Embryonic facial prominence (tissue), 1 donor: ENCODE measurements around the gene NAXD.
"Not testable (repeated sequence)": the region's sequence is repeated elsewhere in the genome, so short reads cannot be mapped to it uniquely, and the experiment has no call there.

Experiments
- DNase-seq: peaks from one replicate; pipeline ENCODE4 v3.0.0-alpha.2; 2016; ENCODE audit errors: extremely low spot score

The NAXD gene

GRCh38 chr13:110593430-110594130 lies 21.8 kb upstream of the NAXD start:
- no peak for DNase-seq

GRCh38 chr13:110597041-110597689 lies 18.2 kb upstream of the NAXD start:
- no peak for DNase-seq

DNA sequence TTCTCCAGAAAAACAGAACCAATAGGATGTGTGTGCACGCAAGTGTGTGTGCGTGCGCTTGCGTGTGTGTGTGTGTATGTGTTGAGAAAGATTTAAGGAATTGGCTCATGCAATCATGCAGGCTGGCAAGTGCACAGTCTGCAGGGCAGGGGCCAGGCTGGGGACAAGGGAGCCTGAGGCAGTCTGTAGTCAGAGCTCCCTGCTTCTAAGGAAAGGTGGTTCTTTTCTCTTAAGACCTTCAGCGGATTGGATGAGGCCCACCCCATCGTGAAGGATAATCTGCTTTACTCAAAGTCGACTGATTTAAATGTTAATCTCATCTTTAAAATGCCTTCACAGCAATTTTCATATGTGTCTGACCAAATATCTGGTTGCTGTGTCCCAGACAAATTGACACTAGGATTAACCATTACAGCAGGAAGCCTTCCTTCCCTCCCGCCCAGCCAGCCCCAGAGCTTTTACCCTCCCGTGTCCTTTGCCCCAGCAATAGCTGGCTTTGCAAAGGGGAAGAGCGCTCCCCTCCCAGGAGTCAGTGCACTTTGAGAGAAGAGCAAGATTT lies 15.0 kb upstream of the NAXD start:
- DNase-seq: no peak

DNA sequence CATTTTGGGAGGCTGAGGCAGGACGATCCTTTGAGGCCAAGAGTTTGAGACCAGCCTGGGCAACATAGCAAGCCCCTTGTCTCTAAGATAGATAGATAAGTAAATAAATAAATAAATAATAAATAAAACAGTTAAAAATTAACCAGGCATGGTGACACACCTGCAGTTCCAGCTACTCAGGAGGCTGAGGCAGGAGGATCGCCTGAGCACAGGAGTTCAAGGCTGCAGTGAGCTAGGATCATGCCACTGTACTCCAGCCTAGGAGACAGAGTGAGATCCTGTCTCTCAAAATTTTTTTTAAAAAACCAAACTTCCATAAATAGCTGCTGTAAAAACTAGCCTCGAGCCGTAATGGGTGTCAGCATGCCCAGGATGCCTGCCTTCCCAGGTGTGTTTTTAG lies 14.4 kb upstream of the NAXD start:
- DNase-seq: no peak

GRCh38 chr13:110605132-110605531 lies 10.2 kb upstream of the NAXD start:
- DNase-seq: no peak

DNA sequence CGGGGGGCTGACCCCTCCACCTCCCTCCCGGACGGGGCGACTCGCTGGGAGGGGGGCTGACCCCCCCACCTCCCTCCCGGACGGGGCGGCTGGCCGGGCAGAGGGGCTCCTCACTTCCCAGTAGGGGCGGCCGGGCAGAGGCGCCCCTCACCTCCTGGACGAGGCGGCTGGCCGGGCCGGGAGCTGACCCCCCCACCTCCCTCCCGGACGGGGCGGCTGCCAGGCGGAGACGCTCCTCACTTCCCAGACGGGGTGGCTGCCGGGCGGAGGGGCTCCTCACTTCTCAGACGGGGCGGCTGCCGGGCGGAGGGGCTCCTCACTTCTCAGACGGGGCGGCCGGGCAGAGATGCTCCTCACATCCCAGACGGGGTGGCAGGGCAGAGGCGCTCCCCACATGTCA lies 9.1 kb upstream of the NAXD start:
- DNase-seq: not testable (repeated sequence)

- no peak for DNase-seq
Observed at GRCh38 chr13:110607675-110608224, 7.6 kb upstream of the NAXD start.

GRCh38 chr13:110610955-110611595 lies 4.3 kb upstream of the NAXD start:
- no peak for DNase-seq

GRCh38 chr13:110615005-110615321 lies 382 bp upstream of the NAXD start:
- DNase-seq: no peak

DNA sequence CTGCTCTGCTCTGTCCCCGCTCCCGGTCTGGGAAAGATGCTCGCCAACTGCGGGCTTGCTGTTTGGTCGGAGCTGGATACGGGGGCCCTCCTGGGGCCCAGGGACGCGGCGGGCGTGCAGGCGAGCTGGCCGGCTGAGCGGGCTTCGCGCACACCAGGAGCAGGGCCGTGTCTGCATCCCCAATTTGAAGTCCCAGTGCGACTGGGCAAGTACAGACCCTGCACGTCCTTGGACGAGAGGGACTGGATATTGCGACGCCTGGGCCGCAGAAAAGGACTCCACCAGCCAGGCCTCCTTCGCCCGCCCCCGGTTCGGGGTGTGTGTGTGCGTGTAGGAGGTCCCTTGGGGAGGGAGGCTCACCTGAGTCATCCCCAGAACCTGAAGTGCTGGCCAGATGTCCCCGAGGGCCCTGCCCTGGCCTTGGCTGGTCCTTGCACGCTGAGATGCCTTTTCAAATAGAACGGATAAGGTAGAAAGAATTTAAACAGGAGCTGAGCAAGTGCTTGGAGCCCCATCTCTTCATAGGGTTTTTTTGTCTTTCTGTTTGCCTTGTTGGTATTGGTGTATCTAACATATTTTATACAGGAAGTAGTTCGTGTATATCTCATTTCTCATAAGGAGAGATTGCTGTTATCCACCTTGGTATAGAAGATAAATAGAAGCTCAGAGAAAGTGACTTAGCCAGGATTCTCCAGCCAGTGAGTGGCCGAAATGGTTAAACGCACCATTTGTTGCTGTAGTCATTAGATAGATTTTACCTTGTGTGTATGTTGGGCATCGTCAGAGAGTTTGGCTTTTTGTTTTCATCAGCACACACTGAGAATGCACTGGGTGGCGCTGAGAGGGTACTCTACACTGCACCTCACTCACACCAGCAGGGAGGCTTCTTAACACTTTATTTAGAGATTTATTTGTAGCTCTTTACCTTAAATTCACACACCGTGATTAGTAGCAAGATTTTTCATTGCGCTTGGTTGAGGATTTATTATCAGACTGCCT lies 1.1 kb downstream of the NAXD start:
- no peak for DNase-seq

DNA sequence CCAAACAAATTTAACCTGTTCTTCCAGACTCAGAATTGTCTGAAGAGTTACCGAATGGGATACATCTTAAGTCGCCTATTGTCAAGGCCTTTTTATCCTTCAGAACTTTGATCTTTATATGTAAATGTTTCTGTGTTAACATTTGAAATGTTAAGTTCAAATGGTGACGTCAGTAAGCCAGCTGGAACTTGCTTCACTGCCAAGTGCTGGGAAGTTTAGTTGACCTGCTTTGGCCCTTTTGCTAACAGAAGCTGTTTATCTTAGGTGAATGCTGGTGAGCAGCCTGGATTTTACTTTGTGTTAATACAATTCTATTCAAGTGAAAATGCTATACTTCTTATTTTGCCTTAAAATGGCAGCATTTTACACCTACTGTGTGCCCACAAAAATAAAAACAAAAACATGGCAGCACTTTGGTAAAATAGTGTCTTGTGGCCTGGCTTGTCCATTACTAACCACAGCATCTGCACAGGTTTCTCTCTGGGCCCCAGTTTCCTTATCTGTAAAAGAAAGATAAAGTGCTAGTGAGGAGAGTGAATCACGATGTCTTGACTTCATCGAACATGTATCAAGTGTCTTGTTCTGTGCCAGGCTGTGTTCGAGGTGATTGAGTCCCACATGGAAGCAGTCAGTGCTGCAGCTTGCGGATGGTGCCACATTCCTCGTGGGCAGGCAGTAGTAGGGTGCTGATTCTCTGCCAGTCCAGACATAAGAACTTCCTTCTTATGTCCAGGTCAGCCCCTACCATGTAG lies 2.2 kb downstream of the NAXD start:
- DNase-seq: no peak

DNA sequence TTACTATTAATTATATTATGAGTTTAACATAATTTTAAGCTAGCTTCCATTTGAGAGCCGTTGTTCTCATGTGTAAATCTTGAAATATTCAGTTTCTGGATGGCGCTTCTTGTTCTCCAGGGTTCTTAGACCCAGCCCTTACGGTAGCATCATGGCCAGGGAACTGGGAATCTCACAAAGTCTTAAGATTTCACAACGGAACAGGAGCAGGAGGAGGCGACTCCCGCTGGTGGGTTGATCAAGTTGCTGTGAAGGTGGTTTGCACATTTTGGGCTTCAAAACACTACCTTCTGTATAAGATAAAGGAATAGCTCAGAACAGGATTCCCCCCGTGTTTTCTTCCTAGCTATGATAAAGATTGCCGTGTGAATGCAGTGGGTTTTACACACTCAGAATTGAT lies 2.8 kb downstream of the NAXD start:
- no peak for DNase-seq

- no peak for DNase-seq
Observed at GRCh38 chr13:110618780-110619179, 3.4 kb downstream of the NAXD start.

DNA sequence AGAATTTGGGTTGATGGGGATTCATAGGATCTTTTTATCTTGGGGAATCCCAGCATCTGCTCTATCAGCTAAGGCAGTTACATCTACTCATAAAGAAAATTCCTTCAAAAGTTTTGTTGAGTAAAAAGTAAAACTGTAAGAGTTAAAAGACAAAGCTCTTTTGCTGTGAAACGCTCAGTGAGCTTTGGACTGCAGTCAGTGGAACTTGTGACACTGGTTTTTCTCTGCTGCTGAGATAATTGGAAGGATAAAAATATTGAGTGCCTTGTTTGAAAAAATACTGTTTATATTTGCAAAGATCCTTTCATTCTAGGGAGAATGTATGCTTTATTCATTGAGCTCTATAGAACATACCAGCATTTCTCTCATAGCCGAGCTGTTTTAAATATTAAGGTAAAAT lies 5.3 kb downstream of the NAXD start:
- DNase-seq: no peak

- DNase-seq: no peak
Observed at GRCh38 chr13:110624766-110625756, 9.7 kb downstream of the NAXD start.

- DNase-seq: no peak
Observed at GRCh38 chr13:110625771-110626321, 10.5 kb downstream of the NAXD start.

GRCh38 chr13:110626521-110626920 lies 11.2 kb downstream of the NAXD start:
- DNase-seq: no peak

DNA sequence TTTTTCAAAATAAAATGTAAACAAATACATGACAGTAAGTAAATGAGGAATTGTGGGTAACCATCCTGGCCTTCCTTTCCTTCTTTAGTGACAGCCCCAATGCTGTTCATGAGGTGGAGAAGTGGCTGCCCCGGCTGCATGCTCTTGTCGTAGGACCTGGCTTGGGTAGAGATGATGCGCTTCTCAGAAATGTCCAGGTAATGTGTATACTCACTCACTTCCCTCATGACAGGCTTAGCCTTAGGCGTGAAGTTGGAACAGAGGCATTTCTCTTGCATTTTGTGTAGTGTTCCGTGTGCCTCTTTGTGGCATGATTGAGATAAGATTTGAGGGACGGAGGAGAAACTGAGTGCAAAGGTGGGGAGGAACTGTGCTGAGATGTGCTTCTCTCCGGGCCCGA lies 12.0 kb downstream of the NAXD start:
- no peak for DNase-seq
